Ammon's horn (tissue), 1 donor: ENCODE data around the gene SYT6.

Experiments used
- DNase-seq: peaks from one replicate; pipeline ENCODE4 v3.0.0-alpha.2; 2016; ENCODE audit warnings: low spot score

SYT6 gene, protein sequence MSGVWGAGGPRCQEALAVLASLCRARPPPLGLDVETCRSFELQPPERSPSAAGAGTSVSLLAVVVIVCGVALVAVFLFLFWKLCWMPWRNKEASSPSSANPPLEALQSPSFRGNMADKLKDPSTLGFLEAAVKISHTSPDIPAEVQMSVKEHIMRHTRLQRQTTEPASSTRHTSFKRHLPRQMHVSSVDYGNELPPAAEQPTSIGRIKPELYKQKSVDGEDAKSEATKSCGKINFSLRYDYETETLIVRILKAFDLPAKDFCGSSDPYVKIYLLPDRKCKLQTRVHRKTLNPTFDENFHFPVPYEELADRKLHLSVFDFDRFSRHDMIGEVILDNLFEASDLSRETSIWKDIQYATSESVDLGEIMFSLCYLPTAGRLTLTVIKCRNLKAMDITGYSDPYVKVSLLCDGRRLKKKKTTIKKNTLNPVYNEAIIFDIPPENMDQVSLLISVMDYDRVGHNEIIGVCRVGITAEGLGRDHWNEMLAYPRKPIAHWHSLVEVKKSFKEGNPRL

DNA sequence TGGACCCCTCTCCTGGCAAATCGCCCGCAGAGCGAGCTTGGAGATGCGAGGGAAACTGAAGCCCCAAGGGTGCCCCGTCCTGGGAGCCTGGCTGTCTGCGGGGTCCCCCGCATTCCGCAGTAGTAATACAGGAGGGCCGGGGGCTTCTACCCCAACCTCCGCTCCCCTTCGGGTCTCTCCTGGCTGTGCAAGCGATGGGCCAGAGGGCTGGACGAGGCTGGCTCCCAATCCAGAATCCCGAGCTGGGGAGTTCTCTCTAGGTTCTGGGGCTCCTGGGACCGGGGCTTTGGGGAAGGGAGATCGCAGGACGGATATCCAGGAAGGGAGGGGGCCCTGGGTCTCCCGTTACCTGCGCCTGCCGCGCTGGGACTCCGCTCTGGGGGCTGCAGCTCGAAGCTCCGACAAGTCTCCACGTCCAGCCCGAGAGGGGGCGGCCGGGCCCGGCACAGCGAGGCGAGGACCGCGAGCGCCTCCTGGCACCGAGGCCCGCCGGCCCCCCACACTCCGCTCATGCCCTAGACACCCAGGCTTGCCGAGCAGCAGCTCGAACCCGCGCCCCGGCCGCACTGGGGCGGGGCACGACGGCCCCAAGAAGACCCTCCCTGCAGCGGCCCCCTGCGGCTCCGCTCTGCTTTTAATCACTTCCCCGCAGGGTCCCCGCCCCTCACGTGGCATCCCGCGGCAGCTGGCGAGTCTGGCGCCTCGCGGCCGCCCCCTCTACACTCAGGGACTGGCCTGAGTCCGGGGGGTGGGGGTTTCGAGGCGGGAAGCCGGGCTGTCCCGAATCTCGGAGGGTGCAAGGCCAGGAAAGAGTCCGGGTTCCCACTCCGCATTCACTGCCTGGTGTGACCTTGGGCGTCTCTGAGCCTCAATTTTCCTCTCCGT lies at the start of gene SYT6:
Gene SYT6, minus strand, starts transcription at position 609 of the 885 bp plus-strand sequence. Its CDS starts 97 bp downstream, at position 512.
- DNase-seq = no peak

DNA sequence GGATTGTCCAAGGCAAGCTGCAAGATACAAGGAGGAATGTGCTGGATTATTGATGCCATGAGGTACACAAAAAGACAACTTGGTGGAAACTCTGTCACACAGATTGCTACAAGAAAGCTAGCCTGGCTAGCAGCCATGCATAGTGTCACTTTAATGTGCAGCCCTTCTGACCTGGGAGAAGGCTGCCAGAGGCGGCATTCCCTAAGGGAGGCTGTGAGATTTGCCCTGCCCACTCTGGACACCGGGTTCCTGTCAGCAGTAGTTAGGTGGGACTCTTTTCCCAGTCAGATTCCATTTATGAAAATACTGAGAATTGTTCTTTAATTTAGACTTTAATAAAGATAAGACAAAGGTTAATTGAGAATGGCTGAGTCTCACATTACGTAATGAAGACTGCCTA lies 47.8 kb upstream of the SYT6 start:
- DNase-seq = no peak

DNA sequence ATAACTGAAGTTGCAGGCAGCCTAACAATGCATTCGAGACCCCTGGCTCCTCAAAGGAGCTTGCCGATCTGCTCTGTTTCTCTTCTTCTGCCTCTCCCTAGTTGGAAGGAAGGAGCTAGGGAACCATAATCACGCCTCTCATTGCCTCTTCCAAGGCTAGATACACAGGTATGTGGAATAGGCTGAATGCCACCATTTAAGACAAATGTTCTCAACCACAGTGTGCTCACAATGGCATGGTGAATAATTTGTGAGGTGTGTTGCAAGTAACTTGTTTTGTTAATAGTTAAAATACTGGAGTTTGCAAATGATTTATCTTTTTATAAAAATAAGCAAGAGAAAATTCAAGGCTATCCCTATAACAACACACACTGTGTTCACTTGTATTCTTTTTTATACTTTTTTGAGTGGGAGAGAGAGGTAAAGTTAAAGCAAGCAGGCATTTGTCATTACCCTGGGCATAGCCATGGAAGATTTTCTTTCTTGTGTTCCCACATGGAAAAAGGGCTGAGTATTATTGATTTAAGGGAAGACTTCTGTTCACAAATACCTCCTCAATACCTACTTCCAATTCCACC lies 45.4 kb upstream of the SYT6 start:
- DNase-seq = no peak

- no peak for DNase-seq
These were observed 43.6 kb upstream of the SYT6 start for GRCh38 chr1:114196992-114197907.

GRCh38 chr1:114195819-114196218 lies 42.1 kb upstream of the SYT6 start:
- no peak for DNase-seq

GRCh38 chr1:114192328-114192727 lies 38.7 kb upstream of the SYT6 start:
- no peak for DNase-seq

- DNase-seq = no peak
These were observed 35.7 kb upstream of the SYT6 start for GRCh38 chr1:114189398-114189797.

GRCh38 chr1:114181356-114181755 lies 27.7 kb upstream of the SYT6 start:
- no peak for DNase-seq

DNA sequence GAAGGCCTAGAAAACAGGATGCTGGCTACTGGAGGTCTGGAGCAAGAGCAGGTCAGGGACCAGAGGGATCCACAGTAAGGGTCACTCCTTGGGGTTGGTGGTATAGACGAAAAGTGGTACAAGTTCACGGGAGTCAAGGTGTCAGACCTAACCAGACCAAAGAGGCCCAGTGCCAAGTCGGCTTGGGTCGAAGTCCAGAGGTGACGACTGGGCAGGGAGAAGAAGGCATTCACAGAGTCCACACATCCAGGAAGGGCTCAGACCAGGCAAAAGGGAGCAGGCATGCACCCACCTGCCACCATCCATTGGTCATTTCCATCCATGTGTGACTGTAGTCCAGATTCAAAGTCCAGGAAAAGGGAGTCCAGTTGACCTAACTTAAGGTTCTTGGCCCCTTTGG lies 27.1 kb upstream of the SYT6 start:
- DNase-seq = no peak

DNA sequence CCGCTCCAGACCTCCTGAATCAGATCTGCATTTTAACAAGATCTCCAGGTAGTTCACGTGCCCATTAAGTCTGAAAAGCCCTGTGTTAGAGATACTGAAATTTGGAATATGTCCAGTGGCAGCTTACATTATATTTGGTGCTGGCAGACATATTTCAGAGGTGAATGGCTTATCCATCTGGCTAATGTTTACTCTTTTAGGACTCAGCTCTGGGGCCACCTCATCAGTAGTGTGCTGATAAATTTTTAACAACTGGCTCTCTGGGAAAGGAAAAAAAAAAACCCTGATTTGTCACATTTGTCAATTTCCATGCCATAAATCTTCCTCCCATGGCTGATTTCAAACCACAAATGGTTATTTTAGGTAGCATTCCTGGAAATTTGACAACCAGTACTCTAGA lies 25.3 kb upstream of the SYT6 start:
- no peak for DNase-seq

- no peak for DNase-seq
These were observed 23.6 kb upstream of the SYT6 start for GRCh38 chr1:114177282-114177681.

- no peak for DNase-seq
These were observed 22.7 kb upstream of the SYT6 start for GRCh38 chr1:114176366-114176765.

GRCh38 chr1:114173680-114174079 lies 20.0 kb upstream of the SYT6 start:
- no peak for DNase-seq

DNA sequence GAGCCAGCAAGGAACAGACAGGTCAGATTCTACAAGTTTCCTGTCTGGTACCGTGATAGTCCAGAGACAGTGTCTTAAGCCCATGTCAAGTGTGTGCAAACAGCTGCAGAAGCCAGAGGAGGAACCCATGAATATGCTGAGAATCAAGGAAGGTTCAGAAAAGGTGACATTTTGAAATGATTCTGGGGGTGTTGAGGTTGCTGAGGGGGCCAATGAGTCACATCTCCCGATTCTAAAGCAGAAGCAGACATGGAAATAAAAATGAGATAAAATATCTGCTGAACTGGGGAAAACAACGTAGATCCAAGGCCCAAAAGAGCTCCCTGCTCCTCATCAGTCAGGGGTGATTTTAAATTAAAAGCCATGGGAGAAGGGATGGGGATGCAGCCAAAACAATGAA lies 15.8 kb upstream of the SYT6 start:
- DNase-seq = no peak

- no peak for DNase-seq
These were observed 13.6 kb upstream of the SYT6 start for GRCh38 chr1:114167226-114167625.

DNA sequence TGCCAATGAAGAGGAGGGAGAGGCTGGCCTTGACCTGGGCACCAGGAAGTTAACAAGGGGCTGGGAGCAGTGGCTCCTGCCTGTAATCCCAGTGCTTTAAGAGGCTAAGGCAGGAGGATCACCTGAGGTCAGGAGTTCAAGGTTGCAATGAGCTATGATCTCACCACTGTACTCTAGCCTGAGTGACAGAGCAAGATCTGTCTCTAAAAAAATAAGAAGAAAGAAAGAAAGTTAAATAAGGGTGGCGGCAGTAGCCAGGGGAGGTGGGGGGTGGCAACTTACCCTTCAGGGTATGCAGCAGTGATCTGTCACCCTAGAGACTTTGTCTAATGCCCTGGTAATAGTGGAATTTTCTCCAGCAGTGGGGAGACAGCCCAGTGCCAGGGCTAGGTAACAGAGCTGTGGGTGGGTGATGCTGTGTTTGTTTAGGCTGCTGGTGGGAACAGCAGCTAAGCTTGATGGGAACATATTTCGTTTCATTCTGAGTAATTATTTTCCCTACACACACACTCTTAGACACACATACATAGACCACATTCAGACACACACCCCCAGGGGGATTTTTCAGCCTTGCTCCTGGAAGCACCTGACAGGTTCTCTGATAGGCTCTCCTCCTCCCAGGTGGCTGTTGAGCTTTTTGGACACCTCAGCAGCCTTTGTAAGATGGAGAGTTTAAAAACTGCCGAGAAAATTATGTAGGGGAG lies 11.3 kb upstream of the SYT6 start:
- DNase-seq = no peak

GRCh38 chr1:114159941-114160340 lies 6.3 kb upstream of the SYT6 start:
- DNase-seq = no peak

- DNase-seq = no peak
These were observed 3.6 kb upstream of the SYT6 start for GRCh38 chr1:114157275-114157660.

GRCh38 chr1:114156538-114157274 lies 3.0 kb upstream of the SYT6 start:
- DNase-seq = no peak

DNA sequence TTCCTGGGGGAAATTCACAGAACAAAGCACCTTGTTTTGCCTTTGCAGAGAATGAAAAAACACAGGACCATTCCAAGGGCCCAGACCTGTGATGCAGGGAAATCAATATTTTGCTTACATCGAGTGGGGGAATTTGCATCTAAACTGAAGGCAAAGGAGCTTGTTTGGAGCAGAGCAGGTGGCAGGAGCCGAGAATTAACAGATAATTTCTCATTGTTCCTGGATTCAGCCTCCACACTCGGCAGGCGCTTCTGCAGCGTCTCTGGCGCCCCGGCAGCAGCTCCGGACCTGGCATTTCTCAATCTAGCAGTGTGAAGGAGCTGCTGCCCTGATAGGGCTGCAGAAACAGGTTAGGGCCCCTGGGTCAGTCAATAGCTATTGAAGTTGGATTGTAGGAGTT lies 2.0 kb upstream of the SYT6 start:
- DNase-seq = no peak
